Measurements from ENCODE around the gene INVS.

INVS gene

DNA sequence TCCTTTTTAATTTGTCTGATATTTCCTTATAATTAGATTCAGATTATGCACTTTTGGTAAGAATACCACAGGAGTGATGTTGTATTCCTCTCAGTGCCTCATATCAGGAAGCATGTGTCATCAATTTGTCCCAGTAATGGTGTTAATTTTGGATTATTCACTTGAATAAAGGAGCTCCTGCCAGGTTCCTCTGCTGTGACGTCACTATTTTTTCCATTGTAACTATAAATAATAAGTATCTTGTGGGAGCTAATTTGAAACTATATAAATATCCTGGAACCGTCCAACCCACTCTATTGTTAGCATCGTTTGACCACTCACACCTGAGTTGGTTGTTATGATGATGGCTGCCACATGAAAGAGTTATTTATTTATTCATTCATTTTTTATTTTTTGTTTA is 107.9 kb downstream of the INVS start:
- Histone ChIP-seq H3K9ac (ENCODE audit: low read length) (no peak overlapping the region), H3K27ac (ENCODE audit: low read length) (no peak overlapping the region), H3K36me3 (ENCODE audit: control insufficient read depth, low read depth, low read length) (no peaks in the 10 kb centered on the region), H3K4me3 (ENCODE audit: low read length) (no peak overlapping the region), H3K4me1 (ENCODE audit: control insufficient read depth, low read depth, low read length) (peaks cover 3% of the 10 kb centered on the region), H3K9me3 (ENCODE audit: control insufficient read depth, low read depth, low read length) (no peaks in the 10 kb centered on the region), H3K27me3 (ENCODE audit: control insufficient read depth, insufficient read depth, low read length) (no peaks in the 10 kb centered on the region)

DNA sequence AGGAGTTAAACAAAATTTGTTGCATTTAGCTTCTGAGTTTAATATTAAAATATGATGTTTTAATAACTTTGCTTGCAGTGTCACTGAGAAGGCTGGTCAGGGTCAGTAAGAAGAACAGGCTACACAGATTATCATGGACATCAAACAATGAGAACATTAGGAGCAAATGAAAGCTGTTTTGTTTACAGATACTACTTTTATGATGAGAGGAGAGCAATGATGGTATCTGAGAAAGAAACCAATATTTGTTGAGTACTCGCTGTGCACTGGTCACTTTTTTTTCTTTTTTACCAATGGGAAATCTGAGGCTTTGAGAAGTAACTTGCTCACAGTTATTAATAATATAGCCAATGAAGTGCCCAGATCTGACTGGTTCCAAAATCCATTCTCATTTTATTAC is 109.6 kb downstream of the INVS start:
- Histone ChIP-seq H3K9me3 (ENCODE audit: control insufficient read depth, low read depth, low read length) (no peaks in the 10 kb centered on the region), H3K9ac (ENCODE audit: low read length) (no peak overlapping the region), H3K36me3 (ENCODE audit: control insufficient read depth, low read depth, low read length) (no peaks in the 10 kb centered on the region), H3K27me3 (ENCODE audit: control insufficient read depth, insufficient read depth, low read length) (no peaks in the 10 kb centered on the region), H3K27ac (ENCODE audit: low read length) (no peak overlapping the region), H3K4me3 (ENCODE audit: low read length) (no peak overlapping the region), H3K4me1 (ENCODE audit: control insufficient read depth, low read depth, low read length) (peaks cover 3% of the 10 kb centered on the region)

DNA sequence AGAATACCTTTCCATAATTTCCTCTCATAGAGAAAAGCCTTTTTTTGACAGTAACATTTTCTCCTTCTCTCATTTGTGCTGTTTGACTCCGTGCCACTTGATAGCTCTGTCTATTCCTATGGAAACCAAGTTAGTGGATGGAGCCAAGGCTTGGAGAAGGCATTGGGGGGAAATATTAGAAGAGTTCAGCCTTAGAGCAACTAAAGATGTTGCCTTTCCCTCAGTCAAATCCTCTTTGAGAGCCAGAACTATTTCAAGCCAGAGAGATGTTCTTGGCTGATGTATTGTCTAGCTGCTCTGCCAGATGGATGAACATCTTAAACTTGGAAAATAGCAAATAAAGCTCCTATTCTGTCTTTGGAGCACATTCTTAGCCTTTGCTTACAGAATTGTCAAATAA is 112.4 kb downstream of the INVS start:
- H3K27me3 ChIP-seq (ENCODE audit: control insufficient read depth, insufficient read depth, low read length): no peaks in the 10 kb centered on the region
- H3K9ac ChIP-seq (ENCODE audit: low read length): no peak overlapping the region
- no peaks in the 10 kb centered on the region for H3K9me3 ChIP-seq (ENCODE audit: control insufficient read depth, low read depth, low read length)
- H3K4me3 ChIP-seq (ENCODE audit: low read length): no peak overlapping the region
- H3K4me1 ChIP-seq (ENCODE audit: control insufficient read depth, low read depth, low read length): no peaks in the 10 kb centered on the region
- no peak overlapping the region for H3K27ac ChIP-seq (ENCODE audit: low read length)
- no peaks in the 10 kb centered on the region for H3K36me3 ChIP-seq (ENCODE audit: control insufficient read depth, low read depth, low read length)

DNA sequence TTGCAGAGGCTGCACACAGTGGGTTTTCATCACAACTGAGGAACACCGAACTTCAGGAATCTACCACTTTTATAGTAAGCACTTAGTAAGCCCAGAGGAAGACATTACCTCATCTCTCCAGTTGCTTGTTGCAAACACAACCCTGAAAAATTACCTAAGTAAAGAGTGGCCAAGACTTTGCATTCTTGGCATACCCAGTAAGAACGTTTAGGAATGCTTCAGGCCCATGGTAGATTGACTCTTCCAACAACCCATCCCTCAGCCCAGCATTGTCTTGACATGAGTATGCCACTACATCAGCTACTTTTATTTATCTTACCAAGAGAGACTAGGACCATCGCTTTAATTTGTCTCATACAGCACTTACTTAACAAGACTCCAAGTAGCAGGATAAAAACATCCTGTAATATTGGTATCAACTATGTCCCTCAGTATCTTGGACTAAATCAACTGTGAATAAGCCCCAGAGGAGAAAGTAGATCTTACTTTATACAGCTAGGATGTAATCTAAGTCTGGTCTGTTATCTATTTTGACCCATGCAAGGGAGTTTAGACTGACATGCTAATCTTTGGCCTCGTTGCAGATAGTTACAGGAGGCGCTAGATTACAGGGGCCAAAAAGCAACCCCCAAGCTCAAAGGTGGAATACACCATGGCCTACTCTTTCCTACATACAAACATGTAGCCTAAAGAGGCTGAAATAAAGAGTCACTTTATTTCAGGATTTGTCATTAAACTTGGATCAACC is 114.9 kb downstream of the INVS start:
- H3K27me3 ChIP-seq (ENCODE audit: control insufficient read depth, insufficient read depth, low read length): no peaks in the 10 kb centered on the region
- no peak overlapping the region for H3K9ac ChIP-seq (ENCODE audit: low read length)
- H3K4me3 ChIP-seq (ENCODE audit: low read length): no peak overlapping the region
- no peaks in the 10 kb centered on the region for H3K9me3 ChIP-seq (ENCODE audit: control insufficient read depth, low read depth, low read length)
- no peaks in the 10 kb centered on the region for H3K36me3 ChIP-seq (ENCODE audit: control insufficient read depth, low read depth, low read length)
- H3K4me1 ChIP-seq (ENCODE audit: control insufficient read depth, low read depth, low read length): no peaks in the 10 kb centered on the region
- no peak overlapping the region for H3K27ac ChIP-seq (ENCODE audit: low read length)

DNA sequence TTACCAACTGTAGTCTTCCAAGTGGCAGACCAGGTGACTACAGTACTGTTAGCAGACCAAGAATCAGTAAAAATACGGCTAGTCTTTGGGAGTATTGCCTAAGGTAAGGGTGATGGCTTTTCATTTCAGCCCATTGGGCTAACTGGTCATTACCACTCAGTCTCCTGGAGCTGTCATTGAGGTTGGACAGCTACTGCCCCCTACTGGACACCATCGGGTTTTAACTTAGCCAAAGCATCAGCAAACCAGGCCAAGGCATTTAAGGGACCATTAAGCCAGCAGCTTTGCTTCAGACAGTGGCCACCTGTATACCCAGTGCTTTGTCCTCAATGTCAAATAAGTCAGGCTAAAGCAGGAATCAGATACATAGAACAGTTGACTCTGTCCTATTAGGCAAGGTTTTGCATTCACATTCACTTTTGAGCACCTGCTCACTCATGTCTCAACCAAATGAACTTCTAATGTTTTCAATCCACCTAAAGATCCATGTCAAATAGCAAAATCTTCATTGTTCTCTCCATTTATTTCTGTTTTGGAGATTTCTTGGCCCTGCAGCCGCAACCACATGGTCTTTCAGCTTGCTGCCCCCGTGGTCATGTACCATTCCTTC is 117.2 kb downstream of the INVS start:
- no peak overlapping the region for H3K9ac ChIP-seq (ENCODE audit: low read length)
- H3K27ac ChIP-seq (ENCODE audit: low read length): no peak overlapping the region
- no peaks in the 10 kb centered on the region for H3K9me3 ChIP-seq (ENCODE audit: control insufficient read depth, low read depth, low read length)
- no peaks in the 10 kb centered on the region for H3K36me3 ChIP-seq (ENCODE audit: control insufficient read depth, low read depth, low read length)
- no peak overlapping the region for H3K4me3 ChIP-seq (ENCODE audit: low read length)
- no peaks in the 10 kb centered on the region for H3K27me3 ChIP-seq (ENCODE audit: control insufficient read depth, insufficient read depth, low read length)
- H3K4me1 ChIP-seq (ENCODE audit: control insufficient read depth, low read depth, low read length): no peaks in the 10 kb centered on the region

DNA sequence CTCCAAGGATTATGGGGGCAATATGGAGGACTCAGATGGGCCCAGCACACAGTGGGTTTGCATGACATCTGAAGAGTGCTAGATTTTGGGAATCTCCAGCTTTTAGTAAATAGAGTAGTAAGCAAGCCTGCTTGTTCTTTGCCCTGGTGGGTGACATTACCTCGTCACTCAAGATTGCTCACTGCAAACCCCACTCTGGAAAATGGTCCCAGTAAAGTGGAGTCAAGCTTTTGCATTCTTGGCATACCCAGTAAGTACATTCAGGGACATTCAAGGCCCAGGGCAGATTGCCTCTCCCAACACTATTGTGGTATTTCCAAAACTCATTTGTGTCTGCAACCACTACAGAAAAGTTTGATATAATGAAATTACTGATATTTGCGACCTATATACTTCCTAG is 118.5 kb downstream of the INVS start:
- Histone ChIP-seq H3K27ac (ENCODE audit: low read length) (no peak overlapping the region), H3K9me3 (ENCODE audit: control insufficient read depth, low read depth, low read length) (no peaks in the 10 kb centered on the region), H3K36me3 (ENCODE audit: control insufficient read depth, low read depth, low read length) (no peaks in the 10 kb centered on the region), H3K4me3 (ENCODE audit: low read length) (no peak overlapping the region), H3K9ac (ENCODE audit: low read length) (no peak overlapping the region), H3K27me3 (ENCODE audit: control insufficient read depth, insufficient read depth, low read length) (no peaks in the 10 kb centered on the region), H3K4me1 (ENCODE audit: control insufficient read depth, low read depth, low read length) (no peaks in the 10 kb centered on the region)

DNA sequence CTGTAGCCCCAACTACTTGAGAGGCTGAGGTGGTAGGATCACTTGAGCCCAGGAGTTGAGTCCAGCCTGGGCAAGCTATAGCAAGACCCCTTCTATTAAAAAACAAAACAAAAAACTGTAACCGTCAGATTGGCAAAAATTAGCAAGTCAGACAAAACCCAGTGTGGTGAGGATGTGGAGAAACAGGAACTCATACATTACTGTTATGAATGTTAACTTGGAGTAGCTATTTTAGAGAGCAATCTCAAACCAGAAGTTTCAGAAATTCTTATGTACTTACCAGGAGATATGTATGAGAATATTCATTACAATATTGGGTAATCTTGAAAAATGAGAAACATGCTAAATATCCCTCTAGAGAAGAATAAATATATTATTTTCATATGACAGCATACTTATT is 120.3 kb downstream of the INVS start:
- Histone ChIP-seq H3K9ac (ENCODE audit: low read length) (no peak overlapping the region), H3K4me1 (ENCODE audit: control insufficient read depth, low read depth, low read length) (no peaks in the 10 kb centered on the region), H3K27me3 (ENCODE audit: control insufficient read depth, insufficient read depth, low read length) (no peaks in the 10 kb centered on the region), H3K9me3 (ENCODE audit: control insufficient read depth, low read depth, low read length) (no peaks in the 10 kb centered on the region), H3K27ac (ENCODE audit: low read length) (no peak overlapping the region), H3K36me3 (ENCODE audit: control insufficient read depth, low read depth, low read length) (no peaks in the 10 kb centered on the region), H3K4me3 (ENCODE audit: low read length) (no peak overlapping the region)

DNA sequence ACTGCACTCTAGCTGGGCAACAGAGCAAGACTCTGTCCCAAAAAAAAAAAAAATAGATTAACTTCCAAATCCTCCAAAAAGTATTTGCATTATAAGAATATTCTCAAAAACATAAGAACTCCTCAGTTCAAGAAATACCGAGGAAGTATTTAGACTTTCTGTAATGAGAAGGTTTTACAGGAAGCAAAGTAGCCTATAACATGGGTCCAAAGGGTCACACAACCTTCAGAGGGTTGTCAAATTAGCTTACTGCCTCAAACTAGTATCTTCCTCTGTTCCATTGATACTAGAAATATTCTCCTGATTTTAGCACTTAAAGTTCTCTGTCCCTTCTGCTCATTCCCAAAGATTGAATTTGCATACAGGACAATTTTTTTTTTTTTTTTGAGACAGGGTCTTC is 121.9 kb downstream of the INVS start:
- no peaks in the 10 kb centered on the region for H3K9me3 ChIP-seq (ENCODE audit: control insufficient read depth, low read depth, low read length)
- no peaks in the 10 kb centered on the region for H3K4me1 ChIP-seq (ENCODE audit: control insufficient read depth, low read depth, low read length)
- no peak overlapping the region for H3K4me3 ChIP-seq (ENCODE audit: low read length)
- no peaks in the 10 kb centered on the region for H3K27me3 ChIP-seq (ENCODE audit: control insufficient read depth, insufficient read depth, low read length)
- H3K36me3 ChIP-seq (ENCODE audit: control insufficient read depth, low read depth, low read length): no peaks in the 10 kb centered on the region
- no peak overlapping the region for H3K27ac ChIP-seq (ENCODE audit: low read length)
- H3K9ac ChIP-seq (ENCODE audit: low read length): no peak overlapping the region

DNA sequence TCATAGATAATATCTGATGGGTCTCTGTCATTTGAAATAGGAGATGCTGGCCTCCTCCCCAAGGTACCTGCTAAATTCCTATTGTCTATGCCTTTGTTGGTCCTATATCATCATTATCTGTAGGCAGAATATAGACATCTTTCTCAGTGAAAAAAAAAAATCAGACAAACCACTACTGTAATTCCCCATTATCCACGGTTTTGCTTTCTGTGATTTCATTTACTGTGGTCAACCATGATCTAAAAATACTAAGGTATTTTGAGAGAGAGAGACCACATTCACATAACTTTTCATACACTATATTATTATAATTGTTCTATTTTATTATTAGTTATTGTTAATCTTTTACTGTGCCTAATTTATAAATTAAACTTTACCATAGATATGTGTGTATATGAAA is 122.5 kb downstream of the INVS start:
- H3K4me1 ChIP-seq (ENCODE audit: control insufficient read depth, low read depth, low read length): no peaks in the 10 kb centered on the region
- no peak overlapping the region for H3K4me3 ChIP-seq (ENCODE audit: low read length)
- no peak overlapping the region for H3K9ac ChIP-seq (ENCODE audit: low read length)
- H3K36me3 ChIP-seq (ENCODE audit: control insufficient read depth, low read depth, low read length): peaks cover 2% of the 10 kb centered on the region
- H3K27ac ChIP-seq (ENCODE audit: low read length): no peak overlapping the region
- no peaks in the 10 kb centered on the region for H3K27me3 ChIP-seq (ENCODE audit: control insufficient read depth, insufficient read depth, low read length)
- H3K9me3 ChIP-seq (ENCODE audit: control insufficient read depth, low read depth, low read length): no peaks in the 10 kb centered on the region

DNA sequence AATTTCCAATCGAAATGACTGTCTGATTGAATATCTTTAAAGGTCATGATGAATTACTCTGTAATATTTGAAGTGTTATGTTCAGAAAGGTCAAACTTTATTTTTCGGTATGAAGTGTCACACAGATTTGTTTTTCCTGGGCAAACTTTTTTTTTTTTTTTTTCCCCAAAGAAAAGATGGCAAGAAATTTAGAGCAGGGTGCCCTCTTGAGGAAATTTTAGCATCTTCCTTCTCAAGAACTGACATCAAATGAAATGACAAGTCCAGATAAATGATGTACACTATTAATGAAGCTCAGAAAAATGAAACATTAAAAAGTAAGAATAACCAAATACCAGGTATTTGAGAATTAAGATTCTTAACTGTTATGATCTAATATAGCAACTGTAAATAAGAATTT is 123.6 kb downstream of the INVS start:
- Histone ChIP-seq H3K4me1 (ENCODE audit: control insufficient read depth, low read depth, low read length) (no peaks in the 10 kb centered on the region), H3K9me3 (ENCODE audit: control insufficient read depth, low read depth, low read length) (no peaks in the 10 kb centered on the region), H3K36me3 (ENCODE audit: control insufficient read depth, low read depth, low read length) (peaks cover 2% of the 10 kb centered on the region), H3K4me3 (ENCODE audit: low read length) (no peak overlapping the region), H3K9ac (ENCODE audit: low read length) (no peak overlapping the region), H3K27ac (ENCODE audit: low read length) (no peak overlapping the region), H3K27me3 (ENCODE audit: control insufficient read depth, insufficient read depth, low read length) (no peaks in the 10 kb centered on the region)

DNA sequence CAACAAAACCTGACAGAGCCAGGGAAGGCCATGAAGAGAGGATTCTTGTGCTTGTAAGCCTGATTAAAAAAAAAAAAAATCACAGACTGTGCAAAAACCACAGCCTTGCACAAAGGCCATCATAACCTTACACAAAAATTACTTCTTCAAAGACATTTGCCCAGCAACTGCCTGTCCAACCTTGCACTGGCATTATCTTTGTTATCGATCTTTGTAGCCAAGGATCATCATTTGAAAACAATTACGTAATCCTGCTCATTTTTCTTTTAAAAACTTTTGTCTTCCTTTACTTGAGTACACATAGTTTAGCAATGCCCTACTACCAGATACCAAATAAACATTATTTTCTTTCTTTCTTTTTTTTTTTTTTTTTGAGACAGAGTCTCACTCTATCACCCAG is 128.6 kb downstream of the INVS start:
- Histone ChIP-seq H3K9me3 (ENCODE audit: control insufficient read depth, low read depth, low read length) (no peaks in the 10 kb centered on the region), H3K27me3 (ENCODE audit: control insufficient read depth, insufficient read depth, low read length) (no peaks in the 10 kb centered on the region), H3K4me1 (ENCODE audit: control insufficient read depth, low read depth, low read length) (no peaks in the 10 kb centered on the region), H3K4me3 (ENCODE audit: low read length) (no peak overlapping the region), H3K27ac (ENCODE audit: low read length) (no peak overlapping the region), H3K36me3 (ENCODE audit: control insufficient read depth, low read depth, low read length) (peaks cover 2% of the 10 kb centered on the region), H3K9ac (ENCODE audit: low read length) (no peak overlapping the region)

DNA sequence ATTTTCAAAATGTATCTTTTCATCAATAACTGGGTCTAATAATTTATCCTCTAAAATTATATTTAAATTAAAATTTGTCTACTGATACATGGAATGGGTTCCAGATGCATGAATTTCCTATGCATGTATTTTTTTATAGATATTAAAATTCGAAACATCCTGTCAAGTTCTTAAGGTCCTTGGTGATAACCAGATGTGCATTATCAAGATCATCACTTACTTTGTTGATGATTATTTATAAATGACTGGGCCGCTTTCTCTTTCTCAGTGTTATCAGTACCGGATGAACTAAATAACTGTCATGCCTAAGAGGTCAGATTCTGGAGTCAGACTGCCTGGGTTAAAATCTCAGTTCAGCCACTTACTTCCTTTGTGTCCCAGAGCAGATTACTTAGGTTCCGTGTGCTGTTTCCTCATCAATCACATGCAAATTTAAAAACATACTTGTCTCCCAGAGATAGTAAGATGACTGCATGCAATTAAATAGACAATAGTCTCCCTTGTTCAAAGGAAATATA is 129.4 kb downstream of the INVS start:
- no peaks in the 10 kb centered on the region for H3K9me3 ChIP-seq (ENCODE audit: control insufficient read depth, low read depth, low read length)
- H3K9ac ChIP-seq (ENCODE audit: low read length): no peak overlapping the region
- H3K4me1 ChIP-seq (ENCODE audit: control insufficient read depth, low read depth, low read length): no peaks in the 10 kb centered on the region
- no peak overlapping the region for H3K4me3 ChIP-seq (ENCODE audit: low read length)
- H3K27me3 ChIP-seq (ENCODE audit: control insufficient read depth, insufficient read depth, low read length): no peaks in the 10 kb centered on the region
- no peak overlapping the region for H3K27ac ChIP-seq (ENCODE audit: low read length)
- peaks cover 2% of the 10 kb centered on the region for H3K36me3 ChIP-seq (ENCODE audit: control insufficient read depth, low read depth, low read length)

Measured in iPS-18a (cell line).